GM12864 (cell line): ENCODE results near the gene OR1D5.
"Not testable (repeated sequence)": the region's sequence is repeated elsewhere in the genome, so short reads cannot be mapped to it uniquely, and the experiment has no call there.

ENCODE experiments used
- DNase-seq: peaks from one replicate; pipeline ENCODE4 v3.0.0-alpha.2; 2011; ENCODE audit warnings: low read depth
- H3K4me3 ChIP-seq: 2 replicates; pipeline ENCODE4 v1.5.1; 2011; ENCODE audit warnings: mild to moderate bottlenecking, low read depth, low read length, control low read depth
- TF ChIP-seq, protein P1 (sequence below): IDR thresholded peaks from 2 replicates; pipeline ENCODE4 v1.5.1; 2011; ENCODE audit warnings: low read depth, mild to moderate bottlenecking, moderate library complexity, low read length, control low read depth, inconsistent platforms; ENCODE audit errors: missing control alignments

The OR1D5 gene, protein sequence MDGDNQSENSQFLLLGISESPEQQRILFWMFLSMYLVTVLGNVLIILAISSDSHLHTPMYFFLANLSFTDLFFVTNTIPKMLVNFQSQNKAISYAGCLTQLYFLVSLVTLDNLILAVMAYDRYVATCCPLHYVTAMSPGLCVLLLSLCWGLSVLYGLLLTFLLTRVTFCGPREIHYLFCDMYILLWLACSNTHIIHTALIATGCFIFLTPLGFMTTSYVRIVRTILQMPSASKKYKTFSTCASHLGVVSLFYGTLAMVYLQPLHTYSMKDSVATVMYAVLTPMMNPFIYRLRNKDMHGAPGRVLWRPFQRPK

DNA sequence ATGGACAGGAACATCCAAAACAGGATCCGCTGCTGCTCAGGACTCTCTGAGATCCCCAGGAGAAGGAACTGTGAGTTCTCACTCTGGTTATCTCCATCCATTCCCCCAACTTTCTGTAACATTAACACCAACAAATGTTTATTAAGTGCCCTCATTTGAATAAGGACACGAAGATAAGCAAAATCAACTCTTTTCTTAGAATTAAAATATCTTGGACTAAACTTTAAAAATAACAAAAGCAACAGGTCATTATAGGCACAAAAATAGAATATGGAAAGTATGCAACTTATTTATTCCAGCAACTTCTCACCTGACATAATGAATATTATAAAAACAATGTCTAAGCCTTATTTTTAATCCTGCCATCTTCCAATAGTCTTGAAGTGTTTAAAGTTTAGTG, at the start of gene OR1D5:
TSS of gene OR1D5 (minus strand) at position 101 of the 400 bp plus-strand sequence. CDS start at position 101, 0 bp downstream.
- not testable (repeated sequence) for DNase-seq, H3K4me3 ChIP-seq

GRCh38 chr17:3104322-3104721, 40.9 kb upstream of the OR1D5 start, which contains the start of gene OR1D2:
TSS of gene OR1D2 (minus strand) at chr17:3104422. CDS start at chr17:3092996, 11,426 bp downstream.
- TF ChIP-seq, protein P1, sequence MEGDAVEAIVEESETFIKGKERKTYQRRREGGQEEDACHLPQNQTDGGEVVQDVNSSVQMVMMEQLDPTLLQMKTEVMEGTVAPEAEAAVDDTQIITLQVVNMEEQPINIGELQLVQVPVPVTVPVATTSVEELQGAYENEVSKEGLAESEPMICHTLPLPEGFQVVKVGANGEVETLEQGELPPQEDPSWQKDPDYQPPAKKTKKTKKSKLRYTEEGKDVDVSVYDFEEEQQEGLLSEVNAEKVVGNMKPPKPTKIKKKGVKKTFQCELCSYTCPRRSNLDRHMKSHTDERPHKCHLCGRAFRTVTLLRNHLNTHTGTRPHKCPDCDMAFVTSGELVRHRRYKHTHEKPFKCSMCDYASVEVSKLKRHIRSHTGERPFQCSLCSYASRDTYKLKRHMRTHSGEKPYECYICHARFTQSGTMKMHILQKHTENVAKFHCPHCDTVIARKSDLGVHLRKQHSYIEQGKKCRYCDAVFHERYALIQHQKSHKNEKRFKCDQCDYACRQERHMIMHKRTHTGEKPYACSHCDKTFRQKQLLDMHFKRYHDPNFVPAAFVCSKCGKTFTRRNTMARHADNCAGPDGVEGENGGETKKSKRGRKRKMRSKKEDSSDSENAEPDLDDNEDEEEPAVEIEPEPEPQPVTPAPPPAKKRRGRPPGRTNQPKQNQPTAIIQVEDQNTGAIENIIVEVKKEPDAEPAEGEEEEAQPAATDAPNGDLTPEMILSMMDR = no peak
- DNase-seq = no peak
- no peak within 1 kb of the TSS for H3K4me3 ChIP-seq

GRCh38 chr17:3073850-3074249, 10.4 kb upstream of the OR1D5 start:
- not testable (repeated sequence) for DNase-seq, H3K4me3 ChIP-seq

GRCh38 chr17:3065192-3065591, 1.8 kb upstream of the OR1D5 start:
- not testable (repeated sequence) for H3K4me3 ChIP-seq, DNase-seq

- not testable (repeated sequence) for DNase-seq, H3K4me3 ChIP-seq
Measured at GRCh38 chr17:3062824-3063377, 506 bp downstream of the OR1D5 start.

- DNase-seq, H3K4me3 ChIP-seq: not testable (repeated sequence)
Measured at GRCh38 chr17:3054868-3055267, 8.5 kb downstream of the OR1D5 start.

DNA sequence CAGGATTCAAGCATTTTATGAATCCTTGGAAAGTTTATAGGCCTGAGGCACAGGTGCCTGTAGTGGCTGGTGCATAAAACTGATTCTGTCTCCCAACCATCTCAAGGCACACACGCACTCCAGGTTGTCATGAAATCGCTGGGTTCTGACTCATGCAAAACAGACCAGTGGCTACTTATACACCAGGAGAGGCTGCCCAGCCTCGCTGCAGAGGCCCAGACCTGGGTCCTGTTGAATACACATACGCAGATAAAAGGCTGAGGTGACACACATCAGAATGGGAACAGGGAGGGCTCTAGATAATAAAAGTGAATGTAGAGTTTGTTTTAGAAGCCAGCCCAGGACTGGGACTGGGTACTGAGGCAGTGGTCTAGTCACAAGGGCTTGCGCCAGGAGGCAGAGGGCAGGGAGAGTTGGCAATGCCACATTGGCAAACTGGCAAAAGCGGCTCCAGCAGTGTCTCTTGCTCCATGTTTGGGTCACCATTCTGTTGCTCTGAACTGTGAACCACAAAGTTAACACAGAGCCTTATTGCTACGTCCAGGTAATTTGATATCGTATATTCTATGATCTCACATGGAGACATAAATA, 13.6 kb downstream of the OR1D5 start:
- TF ChIP-seq, protein P1 = no peak
- no peak overlapping the region for H3K4me3 ChIP-seq
- DNase-seq = no peak

DNA sequence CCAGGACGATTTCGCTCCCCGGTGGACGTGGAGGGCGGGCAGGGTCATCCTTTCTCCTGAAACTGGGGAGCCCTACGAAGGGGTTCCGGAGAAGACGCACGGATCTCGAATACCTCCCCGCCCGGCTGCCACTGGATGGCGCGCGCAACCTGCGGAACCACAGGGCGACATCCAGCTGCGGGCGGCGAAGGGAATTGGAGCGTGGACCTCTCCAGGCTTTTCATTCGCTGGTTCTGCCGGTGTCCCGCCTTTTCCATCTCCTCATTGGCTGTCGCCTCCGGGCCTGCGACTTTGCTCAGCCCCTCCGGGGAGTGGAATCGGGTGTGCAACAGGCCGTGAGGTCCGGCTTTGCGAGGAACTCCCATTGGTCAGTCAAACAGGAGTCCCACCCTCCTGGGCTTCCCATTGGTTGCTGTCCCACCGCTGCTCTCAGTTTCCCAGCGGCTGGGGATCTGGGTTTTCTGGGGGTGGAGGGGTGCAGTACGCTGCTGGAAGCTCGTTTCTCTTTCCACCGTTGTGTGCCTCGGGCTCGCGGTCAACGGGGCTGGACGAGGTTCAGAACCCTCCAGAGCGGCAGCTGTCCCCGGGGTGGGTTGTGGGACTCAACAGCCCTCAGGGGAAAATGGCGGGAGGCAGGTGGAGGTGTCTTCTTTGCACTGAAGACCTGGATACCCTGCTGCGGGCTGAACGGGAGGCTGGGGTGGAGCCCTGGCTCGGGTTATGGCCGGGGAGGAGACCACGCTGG, 14.5 kb downstream of the OR1D5 start:
- peak; percentile 87 for DNase-seq
- peak overlapping the region; percentile 51 for H3K4me3 ChIP-seq
- TF ChIP-seq, protein P1 = peak; percentile 70

- TF ChIP-seq, protein P1 = no peak
- DNase-seq = no peak
- H3K4me3 ChIP-seq = no peak overlapping the region
Measured at GRCh38 chr17:3046753-3047152, 16.7 kb downstream of the OR1D5 start.
